ENCODE results near the gene CHRNB1.

DNA sequence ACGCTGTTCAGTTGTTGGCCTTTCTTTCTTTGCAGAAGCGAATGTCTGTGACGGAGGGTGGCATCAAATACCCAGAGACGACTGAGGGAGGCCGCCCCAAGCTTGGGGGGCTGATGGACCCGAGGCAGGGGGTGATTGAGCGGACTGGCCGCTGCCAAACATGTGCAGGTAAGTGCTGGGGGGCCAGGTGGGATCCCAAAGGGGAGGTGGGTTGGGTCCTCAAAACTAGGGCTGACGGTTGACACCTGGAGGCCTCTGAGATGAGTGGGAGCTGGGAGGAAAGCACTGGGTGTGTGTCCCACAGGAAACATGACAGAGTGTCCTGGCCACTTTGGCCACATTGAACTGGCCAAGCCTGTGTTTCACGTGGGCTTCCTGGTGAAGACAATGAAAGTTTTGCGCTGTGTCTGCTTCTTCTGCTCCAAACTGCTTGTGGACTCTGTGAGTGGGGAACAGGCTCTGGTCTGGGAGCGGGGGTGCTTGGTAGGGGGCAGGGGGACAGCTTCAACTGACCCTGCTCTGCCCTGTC, 51.1 kb downstream of the CHRNB1 start:
- TF ChIP-seq, protein P1, sequence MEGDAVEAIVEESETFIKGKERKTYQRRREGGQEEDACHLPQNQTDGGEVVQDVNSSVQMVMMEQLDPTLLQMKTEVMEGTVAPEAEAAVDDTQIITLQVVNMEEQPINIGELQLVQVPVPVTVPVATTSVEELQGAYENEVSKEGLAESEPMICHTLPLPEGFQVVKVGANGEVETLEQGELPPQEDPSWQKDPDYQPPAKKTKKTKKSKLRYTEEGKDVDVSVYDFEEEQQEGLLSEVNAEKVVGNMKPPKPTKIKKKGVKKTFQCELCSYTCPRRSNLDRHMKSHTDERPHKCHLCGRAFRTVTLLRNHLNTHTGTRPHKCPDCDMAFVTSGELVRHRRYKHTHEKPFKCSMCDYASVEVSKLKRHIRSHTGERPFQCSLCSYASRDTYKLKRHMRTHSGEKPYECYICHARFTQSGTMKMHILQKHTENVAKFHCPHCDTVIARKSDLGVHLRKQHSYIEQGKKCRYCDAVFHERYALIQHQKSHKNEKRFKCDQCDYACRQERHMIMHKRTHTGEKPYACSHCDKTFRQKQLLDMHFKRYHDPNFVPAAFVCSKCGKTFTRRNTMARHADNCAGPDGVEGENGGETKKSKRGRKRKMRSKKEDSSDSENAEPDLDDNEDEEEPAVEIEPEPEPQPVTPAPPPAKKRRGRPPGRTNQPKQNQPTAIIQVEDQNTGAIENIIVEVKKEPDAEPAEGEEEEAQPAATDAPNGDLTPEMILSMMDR (IDR thresholded peaks at IDR 0.05; ENCODE audit: poor library complexity, severe bottlenecking), result no peak
- TF ChIP-seq, protein P2, sequence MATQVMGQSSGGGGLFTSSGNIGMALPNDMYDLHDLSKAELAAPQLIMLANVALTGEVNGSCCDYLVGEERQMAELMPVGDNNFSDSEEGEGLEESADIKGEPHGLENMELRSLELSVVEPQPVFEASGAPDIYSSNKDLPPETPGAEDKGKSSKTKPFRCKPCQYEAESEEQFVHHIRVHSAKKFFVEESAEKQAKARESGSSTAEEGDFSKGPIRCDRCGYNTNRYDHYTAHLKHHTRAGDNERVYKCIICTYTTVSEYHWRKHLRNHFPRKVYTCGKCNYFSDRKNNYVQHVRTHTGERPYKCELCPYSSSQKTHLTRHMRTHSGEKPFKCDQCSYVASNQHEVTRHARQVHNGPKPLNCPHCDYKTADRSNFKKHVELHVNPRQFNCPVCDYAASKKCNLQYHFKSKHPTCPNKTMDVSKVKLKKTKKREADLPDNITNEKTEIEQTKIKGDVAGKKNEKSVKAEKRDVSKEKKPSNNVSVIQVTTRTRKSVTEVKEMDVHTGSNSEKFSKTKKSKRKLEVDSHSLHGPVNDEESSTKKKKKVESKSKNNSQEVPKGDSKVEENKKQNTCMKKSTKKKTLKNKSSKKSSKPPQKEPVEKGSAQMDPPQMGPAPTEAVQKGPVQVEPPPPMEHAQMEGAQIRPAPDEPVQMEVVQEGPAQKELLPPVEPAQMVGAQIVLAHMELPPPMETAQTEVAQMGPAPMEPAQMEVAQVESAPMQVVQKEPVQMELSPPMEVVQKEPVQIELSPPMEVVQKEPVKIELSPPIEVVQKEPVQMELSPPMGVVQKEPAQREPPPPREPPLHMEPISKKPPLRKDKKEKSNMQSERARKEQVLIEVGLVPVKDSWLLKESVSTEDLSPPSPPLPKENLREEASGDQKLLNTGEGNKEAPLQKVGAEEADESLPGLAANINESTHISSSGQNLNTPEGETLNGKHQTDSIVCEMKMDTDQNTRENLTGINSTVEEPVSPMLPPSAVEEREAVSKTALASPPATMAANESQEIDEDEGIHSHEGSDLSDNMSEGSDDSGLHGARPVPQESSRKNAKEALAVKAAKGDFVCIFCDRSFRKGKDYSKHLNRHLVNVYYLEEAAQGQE (IDR thresholded peaks at IDR 0.05; ENCODE audit: borderline replicate concordance), result no peak
- TF ChIP-seq SMC3 (conservative IDR thresholded peaks at IDR 0.05; ENCODE audit: poor library complexity) (no peak), POLR2AphosphoS5 (IDR thresholded peaks at IDR 0.05) (no peak), TAF1 (IDR thresholded peaks at IDR 0.05; ENCODE audit: low read depth) (no peak), EZH2 (IDR thresholded peaks at IDR 0.05; ENCODE audit: borderline replicate concordance, insufficient read depth, low read length, poor library complexity, severe bottlenecking) (no peak), RAD21 (conservative IDR thresholded peaks at IDR 0.05) (no peak), EP300 (conservative IDR thresholded peaks at IDR 0.05; ENCODE audit: poor library complexity, severe bottlenecking) (no peak)
